Endothelial cell of umbilical vein (primary cell): Measurements from ENCODE around the gene PLEKHH2. TPM values are rescaled to one million over a fixed set of nuclear protein-coding genes. Genes with fewer than 3 reads are reported as not detected.

Source experiments
- BruUV-seq: library from RNA; stranded (reverse); fragments of 400-500 nt; replicated peaks from 2 replicates; lab custom pipeline; 2021; lab: Mats Ljungman, UMichigan
- CTCF ChIA-PET: fragments of 300-600, 350-600 bp; sonication (Branson Sonifier 250); formaldehyde crosslinking; loops from one replicate; lab custom pipeline; 2021; ENCODE audit warnings: antibody characterized with exemption, inconsistent platforms; lab: Charles Lee
- POLR2A ChIA-PET: fragments of 300-600, 350-600 bp; sonication (Branson Sonifier 250); formaldehyde crosslinking; loops from one replicate; lab custom pipeline; 2021; ENCODE audit warnings: antibody characterized with exemption, inconsistent platforms; lab: Charles Lee
- DNase-seq: peaks from one replicate; pipeline ENCODE4 v3.0.0-alpha.2; 2011; ENCODE audit warnings: low read depth, low spot score
- FAIRE-seq: peaks from 2 replicates; lab custom pipeline; 2011; peaks lifted over from hg19 to GRCh38; lab: Jason Lieb, UNC
- H2AFZ ChIP-seq: 2 replicates; pipeline ENCODE4 v1.6.0; 2012; ENCODE audit warnings: low read depth, low read length, control low read depth, inconsistent platforms
- H3K27ac ChIP-seq: 2 replicates; pipeline ENCODE4 v1.5.1; 2011; ENCODE audit warnings: low read depth, mild to moderate bottlenecking, control low read depth, low read length, moderate library complexity; ENCODE audit not compliant: insufficient read depth
- H3K27me3 ChIP-seq, 2 experiments: 2 replicates each; pipeline versions ENCODE4 v1.6.0 to v1.6.1; 2011; ENCODE audit warnings: low read length in 2 of 2, mixed read lengths in 1 of 2; ENCODE audit not compliant: control insufficient read depth in 2 of 2, insufficient read depth in 2 of 2
- H3K36me3 ChIP-seq, 2 experiments: 2 replicates in 1 of 2; 3 replicates in 1 of 2; pipeline ENCODE4 v1.5.1; 2011; ENCODE audit warnings: low read length in 2 of 2, mild to moderate bottlenecking in 1 of 2, moderate library complexity in 1 of 2; ENCODE audit not compliant: control insufficient read depth in 2 of 2, insufficient read depth in 2 of 2; ENCODE audit errors: extremely low read depth in 1 of 2
- H3K4me1 ChIP-seq: 3 replicates; pipeline ENCODE4 v1.5.1; 2011; ENCODE audit warnings: mild to moderate bottlenecking, low read length; ENCODE audit not compliant: control insufficient read depth, insufficient read depth; ENCODE audit errors: extremely low read depth
- H3K4me2 ChIP-seq: 2 replicates; pipeline ENCODE4 v1.6.1; 2011; ENCODE audit warnings: low read length, control low read depth, mixed read lengths; ENCODE audit not compliant: insufficient read depth
- H3K4me3 ChIP-seq, 3 experiments: fragments of 200-600 bp in 1 of 3; sonication (generic), shearing (Covaris generic) in 1 of 3; replicated peaks in 1 of 3; 2 replicates each; pipeline ENCODE4 v1.5.1; 2011 to 2016; ENCODE audit warnings: control low read depth in 3 of 3, low read length in 3 of 3, mild to moderate bottlenecking in 2 of 3, inconsistent platforms in 1 of 3, low read depth in 1 of 3, moderate library complexity in 1 of 3; ENCODE audit not compliant: insufficient read depth in 1 of 3
- H3K79me2 ChIP-seq: 2 replicates; pipeline ENCODE4 v1.6.0; 2012; ENCODE audit warnings: low read length, inconsistent platforms; ENCODE audit not compliant: control insufficient read depth, insufficient read depth
- H3K9ac ChIP-seq: replicated peaks from 2 replicates; pipeline ENCODE3; 2011; ENCODE audit warnings: low read length, control low read depth; ENCODE audit not compliant: insufficient read depth; ENCODE audit errors: extremely low read depth
- H3K9me1 ChIP-seq: replicated peaks from 3 replicates; pipeline ENCODE4 v1.6.0; 2011; ENCODE audit warnings: mild to moderate bottlenecking, low read length; ENCODE audit not compliant: control insufficient read depth, insufficient read depth; ENCODE audit errors: extremely low read depth
- H3K9me3 ChIP-seq: replicated peaks from 2 replicates; pipeline ENCODE4 v1.5.1; 2012; ENCODE audit warnings: low read length, inconsistent platforms; ENCODE audit not compliant: control insufficient read depth, insufficient read depth
- H4K20me1 ChIP-seq: replicated peaks from 2 replicates; pipeline ENCODE3; 2011; ENCODE audit warnings: mild to moderate bottlenecking, low read length; ENCODE audit not compliant: control insufficient read depth, insufficient read depth; ENCODE audit errors: extremely low read depth
- CTCF ChIP-seq, 2 donors: IDR thresholded peaks; 1 replicate in 1 of 2; 2 replicates in 1 of 2; pipeline ENCODE4 v1.5.1; 2011; ENCODE audit warnings: low read length in 2 of 2, mild to moderate bottlenecking in 2 of 2, moderate library complexity in 2 of 2, control low read depth in 1 of 2, inconsistent platforms in 1 of 2, low read depth in 1 of 2; ENCODE audit not compliant: insufficient read depth in 1 of 2; ENCODE audit errors: extremely low read depth in 1 of 2
- EZH2 ChIP-seq: IDR thresholded peaks from 2 replicates; pipeline ENCODE4 v1.6.1; 2012; ENCODE audit warnings: borderline replicate concordance, low read depth, mild to moderate bottlenecking, moderate library complexity, low read length, inconsistent platforms; ENCODE audit not compliant: severe bottlenecking
- FOS ChIP-seq: IDR thresholded peaks from 2 replicates; pipeline ENCODE4 v1.6.1; 2011; ENCODE audit warnings: mild to moderate bottlenecking, low read length, moderate library complexity, borderline replicate concordance; ENCODE audit not compliant: insufficient read depth
- GATA2 ChIP-seq: IDR thresholded peaks from 2 replicates; pipeline ENCODE4 v1.7.0; 2011; ENCODE audit warnings: low read depth, mild to moderate bottlenecking, moderate library complexity, mixed read lengths, low read length; ENCODE audit not compliant: insufficient read length, insufficient read depth
- JUN ChIP-seq: IDR thresholded peaks from 2 replicates; pipeline ENCODE4 v1.6.1; 2011; ENCODE audit warnings: borderline replicate concordance, low read depth; ENCODE audit not compliant: insufficient read length, insufficient read depth
- MYC ChIP-seq: IDR thresholded peaks from one replicate; pipeline ENCODE4 v1.6.1; 2011; ENCODE audit warnings: mild to moderate bottlenecking, low read depth, low read length
- POLR2A ChIP-seq: IDR thresholded peaks from 2 replicates; pipeline ENCODE4 v1.6.1; 2012; ENCODE audit warnings: low read depth, mild to moderate bottlenecking, control low read depth, low read length
- POLR2AphosphoS5 ChIP-seq: IDR thresholded peaks from 2 replicates; pipeline ENCODE4 v1.6.1; 2012; ENCODE audit warnings: low read depth, mild to moderate bottlenecking, control low read depth, low read length, moderate library complexity; ENCODE audit not compliant: insufficient read depth
- dilution Hi-C: fragments of 300-500 bp; cut with MboI; formaldehyde crosslinking; loops from one replicate; pipeline ENCODE4 v1.15.0; 2019; ENCODE audit warnings: low sequenced_read_pairs; ENCODE audit not compliant: extremely low pct_ligation_motif_present
- intact Hi-C: fragments of 100-400 bp; cut with micrococcal nuclease; formaldehyde crosslinking; loops from one replicate; pipeline ENCODE4 v1.10.0; 2022
- polyA plus RNA-seq, 4 experiments: library from polyadenylated mRNA; depleted of rRNA in 3 of 4; stranded (reverse) in 3 of 4; unstranded in 1 of 4; fragments of >200 nt; gene quantifications; 2 replicates each; pipeline versions ENCODE4 v1.2.1 to v1.2.3, GENCODE V29; 2011 to 2012; ENCODE audit warnings: missing spikeins in 1 of 4
- total RNA-seq: library from RNA; stranded (reverse); gene quantifications from 2 replicates; pipeline ENCODE4 v1.2.3, GENCODE V29; 2021
- TF ChIP-seq, protein P1 (sequence below): IDR thresholded peaks from 2 replicates; pipeline ENCODE4 v1.6.1; 2011; ENCODE audit not compliant: insufficient read depth, insufficient read length

The PLEKHH2 gene
- total and polyA plus RNA-seq, 2 donors (not counting 3 experiments of a cell fraction or from before 2014, with no cell fraction given) = 0.41 to 0.58 TPM

DNA sequence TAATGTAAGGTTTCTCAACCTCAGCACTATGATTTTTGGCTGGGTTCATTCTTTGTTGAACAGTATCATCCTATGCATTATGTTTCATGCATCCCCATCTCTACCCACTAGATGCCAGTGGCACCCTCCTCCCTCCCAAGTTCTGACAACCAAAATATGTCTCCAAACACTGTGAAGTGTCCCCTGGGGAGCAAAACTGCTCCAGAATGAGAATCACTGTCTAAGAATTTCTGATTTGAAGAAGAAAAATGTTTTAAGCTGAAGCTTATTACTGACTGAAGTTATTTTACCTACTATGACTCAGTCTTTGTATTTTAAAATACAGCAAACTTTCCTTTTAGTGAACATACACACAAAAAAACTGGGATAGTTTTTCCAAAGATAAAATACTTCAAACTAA lies 44.6 kb upstream of the PLEKHH2 start:
- H3K36me3 ChIP-seq = peaks cover 0 to 2% of the 10 kb centered on the region in 2 experiments
- peaks cover 11% of the 10 kb centered on the region for H3K79me2 ChIP-seq
- peaks cover 14% of the 10 kb centered on the region for H3K4me1 ChIP-seq
- no peak overlapping the region for H3K9ac ChIP-seq
- no peaks in the 10 kb centered on the region for H3K9me3 ChIP-seq
- H2AFZ ChIP-seq = no peak overlapping the region
- H3K27me3 ChIP-seq = no peaks in the 10 kb centered on the region
- dilution Hi-C loops = no loop called here
- H3K4me3 ChIP-seq = no peak overlapping the region
- TF ChIP-seq EZH2 = no peak
- no peak for TF ChIP-seq POLR2A
- TF ChIP-seq POLR2AphosphoS5 = no peak
- no peak for TF ChIP-seq MYC
- TF ChIP-seq FOS = no peak
- no peak for TF ChIP-seq GATA2
- TF ChIP-seq, protein P1, sequence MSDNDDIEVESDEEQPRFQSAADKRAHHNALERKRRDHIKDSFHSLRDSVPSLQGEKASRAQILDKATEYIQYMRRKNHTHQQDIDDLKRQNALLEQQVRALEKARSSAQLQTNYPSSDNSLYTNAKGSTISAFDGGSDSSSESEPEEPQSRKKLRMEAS = no peak
- no peak for TF ChIP-seq CTCF (IDR thresholded peaks at IDR 0.05; ENCODE audit: extremely low read depth in 1 of 2, insufficient read depth in 1 of 2, low read depth in 1 of 2, low read length in 2 of 2)
- TF ChIP-seq JUN = no peak
- CTCF ChIA-PET = interaction anchor here (1.4 to 3.6 kb wide), 2 partner anchors 13 to 15 kb away, joined by 3 to 16 read pairs; no protein-coding TSS in a partner anchor
- no TSS peak for BruUV-seq
- FAIRE-seq = no peak
- POLR2A ChIA-PET = no interaction called here
- H3K4me2 ChIP-seq = no peak overlapping the region
- H4K20me1 ChIP-seq = no peaks in the 10 kb centered on the region
- intact Hi-C loops = no loop called here
- no peak overlapping the region for H3K27ac ChIP-seq
- no peak for DNase-seq
- H3K9me1 ChIP-seq = no peaks in the 10 kb centered on the region
